ENCODE data around the gene GSTT2B. TPM values are rescaled to one million over a fixed set of nuclear protein-coding genes. Genes with fewer than 3 reads are reported as not detected.
"Not testable (repeated sequence)": the region's sequence is repeated elsewhere in the genome, so short reads cannot be mapped to it uniquely, and the experiment has no call there.

GSTT2B gene, protein sequence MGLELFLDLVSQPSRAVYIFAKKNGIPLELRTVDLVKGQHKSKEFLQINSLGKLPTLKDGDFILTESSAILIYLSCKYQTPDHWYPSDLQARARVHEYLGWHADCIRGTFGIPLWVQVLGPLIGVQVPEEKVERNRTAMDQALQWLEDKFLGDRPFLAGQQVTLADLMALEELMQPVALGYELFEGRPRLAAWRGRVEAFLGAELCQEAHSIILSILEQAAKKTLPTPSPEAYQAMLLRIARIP
- total RNA-seq (1 to 10 TPM in 1 of 2 donors, under 1 TPM in 1; 0.87 to 7.9 TPM), polyA plus RNA-seq (ENCODE audit: insufficient read depth, low read depth, low replicate concordance) (1.4 TPM)
- long read RNA-seq, donor 1, transcript GSTT2B-201 (5 exons, 1,099 nt): major isoform, 7 of 8 reads
- long read RNA-seq, donor 1, partial matches to known transcripts: 0 of 8 reads
- long read RNA-seq, donor 1, other reads (novel, unspliced or antisense): 0 of 8 reads
- long read RNA-seq, donor 2, transcript GSTT2B-201 (5 exons, 1,099 nt): major isoform, 12 of 13 reads
- long read RNA-seq, donor 2, partial matches to known transcripts: 0 of 13 reads
- long read RNA-seq, donor 2, other reads (novel, unspliced or antisense): 0 of 13 reads

- intact Hi-C loops (cut with DNase I; ENCODE audit: low total_unique reads); DNase-seq; H3K9me3 ChIP-seq; H3K4me1 ChIP-seq; H3K4me3 ChIP-seq; H3K36me3 ChIP-seq (ENCODE audit: low read depth, missing control alignments); H3K27ac ChIP-seq; H3K27me3 ChIP-seq: not testable (repeated sequence)
- no CpG with 5 or more reads among the region's 43 CpGs for WGBS, 2 donors
These were observed at the start of gene GSTT2B for GRCh38 chr22:23961084-23961771. Gene GSTT2B (minus strand): TSS chr22:23961195. CDS start chr22:23961131, 64 bp downstream.

DNA sequence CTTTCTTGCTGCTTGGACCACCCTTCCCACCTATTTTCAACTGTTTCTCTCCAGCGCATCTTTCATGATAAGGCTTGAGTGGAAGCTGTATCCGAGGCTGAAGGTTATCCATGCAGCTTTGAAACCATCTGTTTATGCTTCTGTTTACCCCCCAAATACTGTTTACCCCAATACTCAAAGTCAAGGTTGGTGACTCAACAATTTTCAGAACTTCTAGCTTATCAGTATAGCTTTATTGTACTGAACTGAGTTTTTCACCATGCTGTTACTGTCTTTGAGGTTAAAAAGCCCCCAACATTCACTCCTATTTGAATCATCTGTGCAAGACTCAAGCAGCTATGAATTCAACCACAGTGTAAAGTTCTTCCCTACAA lies 49.0 kb upstream of the GSTT2B start:
- 91 to 97% methylated on average over 2 of the region's 2 CpGs for WGBS, 2 donors
- Histone ChIP-seq H3K36me3 (ENCODE audit: low read depth, missing control alignments) (no peaks in the 10 kb centered on the region), H3K4me1 (peaks cover 17% of the 10 kb centered on the region), H3K4me3 (no peak overlapping the region), H3K27ac (no peak overlapping the region), H3K9me3 (no peaks in the 10 kb centered on the region), H3K27me3 (no peaks in the 10 kb centered on the region)
- DNase-seq: no peak
- TF ChIP-seq POLR2A (IDR thresholded peaks at IDR 0.05): no peak
- TF ChIP-seq CTCF (IDR thresholded peaks at IDR 0.05): no peak
- intact Hi-C loops (cut with DNase I; ENCODE audit: low total_unique reads): no loop called here

DNA sequence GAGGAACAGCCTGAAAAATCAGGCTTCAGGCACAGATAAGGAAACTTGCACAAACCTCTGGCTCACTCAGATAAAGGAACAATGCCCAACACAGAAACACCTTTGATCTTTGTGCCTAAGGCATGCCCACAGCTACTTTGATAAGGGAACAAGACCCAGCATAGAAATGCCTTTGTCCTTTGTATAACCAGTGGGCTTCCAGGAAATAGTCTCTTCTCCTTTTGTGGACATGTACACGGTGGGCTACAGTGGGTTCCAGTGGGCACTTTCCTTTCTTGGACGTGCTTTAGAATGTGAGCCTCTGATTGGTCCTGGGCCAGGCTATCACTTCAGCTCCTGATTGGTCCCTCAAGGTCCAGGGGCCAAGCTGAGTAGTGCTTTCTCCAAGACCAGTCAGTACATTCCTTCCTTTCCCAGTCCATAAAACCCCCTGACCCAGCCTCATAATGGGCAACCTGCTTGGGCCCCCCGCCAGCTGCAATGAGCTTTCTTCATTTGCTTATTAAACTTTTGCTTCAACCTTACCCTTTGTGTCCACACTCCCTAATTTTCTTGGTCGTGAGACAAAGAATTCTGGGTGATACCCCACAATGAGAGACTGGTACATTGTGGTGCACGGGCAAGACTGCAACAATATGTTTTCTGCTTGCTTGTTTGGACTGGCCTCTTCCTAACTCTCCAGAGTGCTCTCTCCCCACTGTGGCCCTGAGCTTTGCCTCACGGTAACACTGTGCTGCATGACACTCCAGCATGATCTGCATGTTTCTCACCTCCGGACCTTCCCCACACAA lies 48.4 kb upstream of the GSTT2B start:
- TF ChIP-seq CTCF (IDR thresholded peaks at IDR 0.05) (no peak), POLR2A (IDR thresholded peaks at IDR 0.05) (no peak)
- H3K27ac ChIP-seq: no peak overlapping the region
- WGBS, 2 donors: 82 to 83% methylated on average over 7 of the region's 7 CpGs
- no peak for DNase-seq
- intact Hi-C loops (cut with DNase I; ENCODE audit: low total_unique reads): no loop called here
- no peaks in the 10 kb centered on the region for H3K27me3 ChIP-seq
- H3K36me3 ChIP-seq (ENCODE audit: low read depth, missing control alignments): no peaks in the 10 kb centered on the region
- H3K4me3 ChIP-seq: no peak overlapping the region
- no peaks in the 10 kb centered on the region for H3K9me3 ChIP-seq
- peaks cover 17% of the 10 kb centered on the region for H3K4me1 ChIP-seq

DNA sequence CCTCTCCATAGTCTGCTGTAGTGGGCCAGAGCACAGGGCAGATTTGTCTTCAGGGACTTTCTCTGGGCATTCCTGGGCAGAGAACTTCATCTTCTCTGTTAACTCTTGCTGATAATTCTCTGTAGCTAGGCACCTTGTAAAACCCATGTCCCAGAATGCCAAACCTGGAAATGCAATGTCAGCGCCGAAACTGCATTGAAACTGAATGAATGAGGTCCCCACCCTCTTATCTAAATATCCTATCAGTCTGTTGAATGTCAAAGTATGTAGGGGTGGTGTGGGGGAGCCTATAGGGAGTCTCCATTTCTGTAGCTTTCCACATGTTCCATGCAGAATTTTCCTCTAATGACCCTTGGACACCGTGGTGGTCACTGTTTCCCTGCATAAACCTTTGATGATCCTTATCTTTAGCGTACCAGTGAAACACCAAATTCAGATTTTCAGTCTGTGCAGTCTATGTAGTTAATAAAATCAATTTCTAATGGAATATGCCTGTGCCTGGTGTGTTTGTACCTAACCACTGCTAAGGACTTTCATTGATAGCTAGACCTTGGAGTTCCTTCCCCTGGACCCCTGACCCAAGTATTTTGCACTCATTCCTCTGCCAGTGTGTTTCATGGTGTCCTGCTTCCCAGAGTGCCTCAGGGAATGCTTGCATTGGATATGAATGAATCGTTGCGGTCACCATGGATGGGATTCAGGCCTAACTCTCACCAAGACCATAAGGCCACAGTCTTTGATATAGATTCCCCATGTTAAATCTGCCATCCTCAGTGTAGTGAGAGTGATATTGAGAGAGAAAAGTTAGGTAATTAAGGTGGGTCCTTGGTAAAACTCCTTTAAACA lies 47.6 kb upstream of the GSTT2B start:
- H3K36me3 ChIP-seq (ENCODE audit: low read depth, missing control alignments): no peaks in the 10 kb centered on the region
- no peak for TF ChIP-seq CTCF (IDR thresholded peaks at IDR 0.05)
- no peak for TF ChIP-seq POLR2A (IDR thresholded peaks at IDR 0.05)
- no peaks in the 10 kb centered on the region for H3K9me3 ChIP-seq
- intact Hi-C loops (cut with DNase I; ENCODE audit: low total_unique reads): no loop called here
- H3K27me3 ChIP-seq: no peaks in the 10 kb centered on the region
- no peak for DNase-seq
- no peak overlapping the region for H3K27ac ChIP-seq
- 83 to 87% methylated on average over 6 of the region's 6 CpGs for WGBS, 2 donors
- H3K4me3 ChIP-seq: no peak overlapping the region
- H3K4me1 ChIP-seq: peaks cover 17% of the 10 kb centered on the region
